Measurements from ENCODE around the gene FBXL14. TPM values are rescaled to one million over a fixed set of nuclear protein-coding genes. Genes with fewer than 3 reads are reported as not detected.

Gene FBXL14, protein sequence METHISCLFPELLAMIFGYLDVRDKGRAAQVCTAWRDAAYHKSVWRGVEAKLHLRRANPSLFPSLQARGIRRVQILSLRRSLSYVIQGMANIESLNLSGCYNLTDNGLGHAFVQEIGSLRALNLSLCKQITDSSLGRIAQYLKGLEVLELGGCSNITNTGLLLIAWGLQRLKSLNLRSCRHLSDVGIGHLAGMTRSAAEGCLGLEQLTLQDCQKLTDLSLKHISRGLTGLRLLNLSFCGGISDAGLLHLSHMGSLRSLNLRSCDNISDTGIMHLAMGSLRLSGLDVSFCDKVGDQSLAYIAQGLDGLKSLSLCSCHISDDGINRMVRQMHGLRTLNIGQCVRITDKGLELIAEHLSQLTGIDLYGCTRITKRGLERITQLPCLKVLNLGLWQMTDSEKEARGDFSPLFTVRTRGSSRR
- polyA plus RNA-seq (2011; rRNA removed) (6.7 and 8.2 TPM in 2 replicates), polyA plus RNA-seq (2017; fragmentation: RNase III; extraction: RNeasy Plus Mini Kit Qiagen cat#74134 plus additional on column Dnase treatment) (6.5 to 8.1 TPM (median 7.1 TPM) in 3 replicates), polyA minus RNA-seq (2011; rRNA and poly(A)+ RNA removed) (10.7 and 17.9 TPM in 2 replicates)
- polyA plus RNA-seq (2012; cell fraction: cytosol; rRNA removed), result 19.5 and 28.3 TPM in 2 replicates
- polyA plus RNA-seq (2012; cell fraction: nucleus; rRNA removed), result 12.6 and 21.7 TPM in 2 replicates

DNA sequence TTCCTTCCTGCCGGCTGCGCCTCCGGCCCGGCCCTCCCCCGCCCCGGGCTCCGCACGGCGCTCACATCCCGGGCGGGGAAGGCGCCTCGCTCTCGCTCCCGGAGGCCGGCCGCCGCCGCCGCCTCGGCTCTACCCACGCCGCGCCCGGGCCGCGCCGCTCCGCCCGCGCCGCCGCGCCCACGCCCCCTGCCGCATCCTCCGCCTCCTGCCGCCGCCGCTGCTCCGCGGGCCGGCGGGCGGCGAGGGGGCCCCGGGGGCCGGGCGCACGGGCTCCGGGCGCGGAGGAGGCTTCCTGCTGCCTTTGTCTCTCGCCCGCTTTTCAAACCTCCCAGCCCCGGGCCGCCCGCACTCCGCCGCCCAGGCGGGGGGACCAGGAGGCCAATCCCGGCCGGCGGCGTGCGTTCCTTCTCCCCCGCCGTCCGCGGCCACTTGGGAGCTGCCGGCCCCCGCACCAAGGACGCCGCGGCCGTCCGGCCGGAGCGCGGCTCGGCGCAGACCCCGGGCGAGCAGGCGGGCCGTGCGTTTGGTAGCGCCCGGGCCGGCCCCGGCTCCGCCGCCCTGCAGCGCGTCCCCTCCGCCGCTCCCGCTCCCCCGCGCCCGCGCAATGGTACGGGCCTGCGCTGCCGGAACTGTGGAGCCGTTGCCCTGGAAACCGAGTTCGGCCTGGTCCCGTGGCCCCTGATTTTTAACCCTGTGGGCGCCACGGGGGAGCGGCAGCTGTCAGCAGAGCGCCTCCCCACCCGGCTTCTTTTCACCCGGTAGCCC is at the start of gene FBXL14:
Gene FBXL14 (minus strand): TSS at position 321 of the 765 bp plus-strand sequence. CDS start 515 bp downstream, outside the sequence.
- ChIA-PET CTCF (interaction anchor here (1.0 to 3.0 kb wide), 5 partner anchors 9 to 476 kb away, joined by 3 to 30 read pairs (median 13); no protein-coding TSS in a partner anchor), POLR2A (interaction anchor here (0.5 to 0.9 kb wide), 3 partner anchors 9 to 136 kb away, joined by 3 to 7 read pairs (median 5); no protein-coding TSS in a partner anchor)
- WGBS (ENCODE audit: missing lambda C conversion rate), result under 1% methylated on average over 18 of the region's 115 CpGs
- H3K27ac ChIP-seq, result peak within 1 kb of the TSS; percentile 91 to 99
- FAIRE-seq (no peak), DNase-seq (ENCODE audit: low read depth in 1 of 2, low spot score in 1 of 2) (peak; percentile 76 to 87), ATAC-seq (peak; percentile 79 to 84)
- H3K4me2 ChIP-seq, result peak within 1 kb of the TSS; percentile 96
- H3K9me3 ChIP-seq, result no peaks in the 10 kb centered on the region
- TF ChIP-seq HDAC2 (IDR thresholded peaks at IDR 0.05), result no peak
- TF ChIP-seq, protein P1, sequence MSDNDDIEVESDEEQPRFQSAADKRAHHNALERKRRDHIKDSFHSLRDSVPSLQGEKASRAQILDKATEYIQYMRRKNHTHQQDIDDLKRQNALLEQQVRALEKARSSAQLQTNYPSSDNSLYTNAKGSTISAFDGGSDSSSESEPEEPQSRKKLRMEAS (IDR thresholded peaks at IDR 0.05), result peak; percentile 35; the same call in 1 of the 2 replicates
- peak in 1 of 2 experiments; percentile 71; a peak in 2 of 5 replicates for TF ChIP-seq JUN (IDR thresholded peaks at IDR 0.05)
- no peak for TF ChIP-seq PHF8 (IDR thresholded peaks at IDR 0.05; ENCODE audit: borderline replicate concordance, low read depth)
- TF ChIP-seq, protein P2, sequence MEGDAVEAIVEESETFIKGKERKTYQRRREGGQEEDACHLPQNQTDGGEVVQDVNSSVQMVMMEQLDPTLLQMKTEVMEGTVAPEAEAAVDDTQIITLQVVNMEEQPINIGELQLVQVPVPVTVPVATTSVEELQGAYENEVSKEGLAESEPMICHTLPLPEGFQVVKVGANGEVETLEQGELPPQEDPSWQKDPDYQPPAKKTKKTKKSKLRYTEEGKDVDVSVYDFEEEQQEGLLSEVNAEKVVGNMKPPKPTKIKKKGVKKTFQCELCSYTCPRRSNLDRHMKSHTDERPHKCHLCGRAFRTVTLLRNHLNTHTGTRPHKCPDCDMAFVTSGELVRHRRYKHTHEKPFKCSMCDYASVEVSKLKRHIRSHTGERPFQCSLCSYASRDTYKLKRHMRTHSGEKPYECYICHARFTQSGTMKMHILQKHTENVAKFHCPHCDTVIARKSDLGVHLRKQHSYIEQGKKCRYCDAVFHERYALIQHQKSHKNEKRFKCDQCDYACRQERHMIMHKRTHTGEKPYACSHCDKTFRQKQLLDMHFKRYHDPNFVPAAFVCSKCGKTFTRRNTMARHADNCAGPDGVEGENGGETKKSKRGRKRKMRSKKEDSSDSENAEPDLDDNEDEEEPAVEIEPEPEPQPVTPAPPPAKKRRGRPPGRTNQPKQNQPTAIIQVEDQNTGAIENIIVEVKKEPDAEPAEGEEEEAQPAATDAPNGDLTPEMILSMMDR (IDR thresholded peaks at IDR 0.05), result no peak
- TF ChIP-seq, protein P3, sequence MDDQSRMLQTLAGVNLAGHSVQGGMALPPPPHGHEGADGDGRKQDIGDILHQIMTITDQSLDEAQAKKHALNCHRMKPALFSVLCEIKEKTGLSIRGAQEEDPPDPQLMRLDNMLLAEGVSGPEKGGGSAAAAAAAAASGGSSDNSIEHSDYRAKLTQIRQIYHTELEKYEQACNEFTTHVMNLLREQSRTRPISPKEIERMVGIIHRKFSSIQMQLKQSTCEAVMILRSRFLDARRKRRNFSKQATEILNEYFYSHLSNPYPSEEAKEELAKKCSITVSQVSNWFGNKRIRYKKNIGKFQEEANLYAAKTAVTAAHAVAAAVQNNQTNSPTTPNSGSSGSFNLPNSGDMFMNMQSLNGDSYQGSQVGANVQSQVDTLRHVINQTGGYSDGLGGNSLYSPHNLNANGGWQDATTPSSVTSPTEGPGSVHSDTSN (IDR thresholded peaks at IDR 0.05), result no peak
- TF ChIP-seq HOXB5 (CRISPR knock-in tag; IDR thresholded peaks at IDR 0.05), result 0 out of 2 replicates have a peak, but pooled peaks have one; percentile 36
- TF ChIP-seq BHLHE40 (IDR thresholded peaks at IDR 0.05; ENCODE audit: low read depth, low read length), result 0 out of 2 replicates have a peak, but pooled peaks have one; percentile 39
- no peak for TF ChIP-seq HOXA7 (CRISPR knock-in tag; IDR thresholded peaks at IDR 0.05)
- no peak for TF ChIP-seq NR3C1 (IDR thresholded peaks at IDR 0.05)
- TF ChIP-seq POLR2A (IDR thresholded peaks at IDR 0.05; ENCODE audit: low read length), result peak; percentile 65
- TF ChIP-seq CEBPB (IDR thresholded peaks at IDR 0.05), result no peak
- TF ChIP-seq GATA3 (IDR thresholded peaks at IDR 0.05; ENCODE audit: borderline replicate concordance), result peak; percentile 16; the same call in 1 of the 2 replicates
- no peak for TF ChIP-seq RNF2 (IDR thresholded peaks at IDR 0.05; ENCODE audit: borderline replicate concordance, low read depth)
- TF ChIP-seq, protein P4, sequence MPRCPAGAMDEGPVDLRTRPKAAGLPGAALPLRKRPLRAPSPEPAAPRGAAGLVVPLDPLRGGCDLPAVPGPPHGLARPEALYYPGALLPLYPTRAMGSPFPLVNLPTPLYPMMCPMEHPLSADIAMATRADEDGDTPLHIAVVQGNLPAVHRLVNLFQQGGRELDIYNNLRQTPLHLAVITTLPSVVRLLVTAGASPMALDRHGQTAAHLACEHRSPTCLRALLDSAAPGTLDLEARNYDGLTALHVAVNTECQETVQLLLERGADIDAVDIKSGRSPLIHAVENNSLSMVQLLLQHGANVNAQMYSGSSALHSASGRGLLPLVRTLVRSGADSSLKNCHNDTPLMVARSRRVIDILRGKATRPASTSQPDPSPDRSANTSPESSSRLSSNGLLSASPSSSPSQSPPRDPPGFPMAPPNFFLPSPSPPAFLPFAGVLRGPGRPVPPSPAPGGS (IDR thresholded peaks at IDR 0.05), result 0 out of 3 replicates have a peak, but pooled peaks have one; percentile 39
- TF ChIP-seq POLR2AphosphoS2 (conservative IDR thresholded peaks at IDR 0.05; ENCODE audit: low read length), result no peak
- no peak for TF ChIP-seq FOSL2 (IDR thresholded peaks at IDR 0.05)
- no peak for TF ChIP-seq FOSL2 (CRISPR knock-in tag; IDR thresholded peaks at IDR 0.05)
- no peak for TF ChIP-seq ZSCAN20 (CRISPR knock-in tag; IDR thresholded peaks at IDR 0.05)
- no peak for TF ChIP-seq NFE2L2 (conservative IDR thresholded peaks at IDR 0.05; ENCODE audit: low read length)
- TF ChIP-seq TP53 (CRISPR knock-in tag; IDR thresholded peaks at IDR 0.05), result no peak
- TF ChIP-seq, protein P5, sequence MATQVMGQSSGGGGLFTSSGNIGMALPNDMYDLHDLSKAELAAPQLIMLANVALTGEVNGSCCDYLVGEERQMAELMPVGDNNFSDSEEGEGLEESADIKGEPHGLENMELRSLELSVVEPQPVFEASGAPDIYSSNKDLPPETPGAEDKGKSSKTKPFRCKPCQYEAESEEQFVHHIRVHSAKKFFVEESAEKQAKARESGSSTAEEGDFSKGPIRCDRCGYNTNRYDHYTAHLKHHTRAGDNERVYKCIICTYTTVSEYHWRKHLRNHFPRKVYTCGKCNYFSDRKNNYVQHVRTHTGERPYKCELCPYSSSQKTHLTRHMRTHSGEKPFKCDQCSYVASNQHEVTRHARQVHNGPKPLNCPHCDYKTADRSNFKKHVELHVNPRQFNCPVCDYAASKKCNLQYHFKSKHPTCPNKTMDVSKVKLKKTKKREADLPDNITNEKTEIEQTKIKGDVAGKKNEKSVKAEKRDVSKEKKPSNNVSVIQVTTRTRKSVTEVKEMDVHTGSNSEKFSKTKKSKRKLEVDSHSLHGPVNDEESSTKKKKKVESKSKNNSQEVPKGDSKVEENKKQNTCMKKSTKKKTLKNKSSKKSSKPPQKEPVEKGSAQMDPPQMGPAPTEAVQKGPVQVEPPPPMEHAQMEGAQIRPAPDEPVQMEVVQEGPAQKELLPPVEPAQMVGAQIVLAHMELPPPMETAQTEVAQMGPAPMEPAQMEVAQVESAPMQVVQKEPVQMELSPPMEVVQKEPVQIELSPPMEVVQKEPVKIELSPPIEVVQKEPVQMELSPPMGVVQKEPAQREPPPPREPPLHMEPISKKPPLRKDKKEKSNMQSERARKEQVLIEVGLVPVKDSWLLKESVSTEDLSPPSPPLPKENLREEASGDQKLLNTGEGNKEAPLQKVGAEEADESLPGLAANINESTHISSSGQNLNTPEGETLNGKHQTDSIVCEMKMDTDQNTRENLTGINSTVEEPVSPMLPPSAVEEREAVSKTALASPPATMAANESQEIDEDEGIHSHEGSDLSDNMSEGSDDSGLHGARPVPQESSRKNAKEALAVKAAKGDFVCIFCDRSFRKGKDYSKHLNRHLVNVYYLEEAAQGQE (IDR thresholded peaks at IDR 0.05), result no peak
- TF ChIP-seq KDM5A (IDR thresholded peaks at IDR 0.05), result no peak
- TF ChIP-seq, protein P6, sequence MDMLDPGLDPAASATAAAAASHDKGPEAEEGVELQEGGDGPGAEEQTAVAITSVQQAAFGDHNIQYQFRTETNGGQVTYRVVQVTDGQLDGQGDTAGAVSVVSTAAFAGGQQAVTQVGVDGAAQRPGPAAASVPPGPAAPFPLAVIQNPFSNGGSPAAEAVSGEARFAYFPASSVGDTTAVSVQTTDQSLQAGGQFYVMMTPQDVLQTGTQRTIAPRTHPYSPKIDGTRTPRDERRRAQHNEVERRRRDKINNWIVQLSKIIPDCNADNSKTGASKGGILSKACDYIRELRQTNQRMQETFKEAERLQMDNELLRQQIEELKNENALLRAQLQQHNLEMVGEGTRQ (IDR thresholded peaks at IDR 0.05), result peak; percentile 54
- H3K4me3 ChIP-seq, result peak within 1 kb of the TSS; percentile 68
- peaks cover 38% of the 10 kb centered on the region for H3K4me1 ChIP-seq
